GM19467 (cell line): Measurements from ENCODE around the gene CLTCL1.
"Not testable (repeated sequence)": the region's sequence is repeated elsewhere in the genome, so short reads cannot be mapped to it uniquely, and the experiment has no call there.

Experiments
- ATAC-seq: cut with Tn5 transposase; IDR thresholded peaks from one replicate; pipeline ENCODE4 v1.9.1; 2021; ENCODE audit warnings: mild to moderate bottlenecking, moderate library complexity; ENCODE audit not compliant: unreplicated experiment

The CLTCL1 gene

GRCh38 chr22:19291580-19292457 lies at the start of gene CLTCL1:
CLTCL1 (minus strand) TSS chr22:19291719; CDS start chr22:19291641, 78 bp downstream.
- ATAC-seq, result no peak

- no peak for ATAC-seq
Measured at GRCh38 chr22:19337137-19337536, 45.6 kb upstream of the CLTCL1 start.

DNA sequence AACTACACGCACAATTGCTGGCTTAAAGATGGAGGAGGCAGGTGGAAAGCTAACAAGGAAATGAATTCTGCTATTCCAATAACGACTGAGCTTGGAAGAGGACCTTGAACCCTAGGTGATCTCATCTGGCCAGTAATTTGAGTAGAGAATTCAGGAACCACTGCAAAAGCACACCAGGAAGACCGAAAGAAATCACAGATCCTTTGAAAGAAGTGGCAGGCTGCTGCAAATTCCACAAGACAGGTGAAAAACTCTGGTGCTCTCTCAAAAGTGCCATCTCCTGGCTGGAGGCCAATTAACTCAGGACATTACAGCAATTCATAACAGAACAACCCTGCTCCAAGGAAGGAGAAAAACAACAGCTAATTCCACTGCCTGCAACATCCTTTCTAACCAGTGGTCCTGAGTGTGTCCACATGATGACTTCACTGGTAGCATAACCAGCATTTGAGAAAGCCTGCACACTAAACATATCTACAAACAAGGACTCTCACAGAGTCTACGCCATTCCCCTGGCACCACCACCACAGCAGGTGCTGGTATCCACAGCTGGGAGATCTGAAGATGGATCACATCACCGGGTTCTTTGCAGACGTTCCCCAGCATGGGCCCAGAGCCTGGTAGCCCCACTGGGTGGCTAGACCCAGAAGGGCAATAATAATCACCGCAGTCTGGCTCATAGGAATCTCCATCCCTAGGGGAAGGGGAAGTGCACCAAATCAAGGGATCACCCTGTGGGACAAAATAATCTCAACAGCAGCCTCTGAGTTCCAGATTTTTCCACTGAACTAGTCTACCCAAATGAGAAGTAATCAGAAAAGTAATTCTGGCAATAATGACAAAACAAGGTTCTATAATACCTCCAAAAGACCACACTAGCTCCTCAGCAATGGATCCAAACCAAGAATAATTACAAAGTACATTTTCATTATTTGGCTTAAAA lies 44.9 kb upstream of the CLTCL1 start:
- ATAC-seq, result no peak

- ATAC-seq, result no peak
Measured at GRCh38 chr22:19331975-19332374, 40.5 kb upstream of the CLTCL1 start.

GRCh38 chr22:19331474-19331873 lies 40.0 kb upstream of the CLTCL1 start:
- no peak for ATAC-seq

DNA sequence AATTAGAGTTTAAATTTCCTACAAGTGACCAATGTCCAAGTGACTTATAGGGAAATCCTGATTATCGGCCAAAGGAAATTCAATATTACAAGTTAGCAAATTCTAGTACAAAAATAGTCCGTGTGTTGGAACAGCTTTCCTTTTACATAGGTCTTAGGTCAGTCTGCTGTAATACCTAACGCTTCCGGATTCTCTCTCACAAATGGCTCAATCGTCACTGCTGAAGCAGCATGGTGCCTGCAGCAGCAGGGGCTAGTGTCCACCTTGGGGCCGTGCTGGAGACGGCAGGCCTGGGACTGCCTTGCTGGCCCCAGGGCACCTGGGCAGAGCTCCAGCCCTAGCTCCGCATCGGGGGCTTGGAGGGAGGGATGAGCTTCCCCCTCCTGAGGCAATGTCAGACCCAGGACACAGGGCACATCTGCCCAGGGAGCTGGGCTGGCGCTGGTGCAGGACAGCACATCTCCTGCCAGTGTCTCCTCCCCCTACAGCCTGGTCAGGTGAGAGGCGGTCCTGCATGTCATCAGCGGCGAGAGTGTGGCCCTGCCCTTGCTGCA lies 39.4 kb upstream of the CLTCL1 start:
- no peak for ATAC-seq

DNA sequence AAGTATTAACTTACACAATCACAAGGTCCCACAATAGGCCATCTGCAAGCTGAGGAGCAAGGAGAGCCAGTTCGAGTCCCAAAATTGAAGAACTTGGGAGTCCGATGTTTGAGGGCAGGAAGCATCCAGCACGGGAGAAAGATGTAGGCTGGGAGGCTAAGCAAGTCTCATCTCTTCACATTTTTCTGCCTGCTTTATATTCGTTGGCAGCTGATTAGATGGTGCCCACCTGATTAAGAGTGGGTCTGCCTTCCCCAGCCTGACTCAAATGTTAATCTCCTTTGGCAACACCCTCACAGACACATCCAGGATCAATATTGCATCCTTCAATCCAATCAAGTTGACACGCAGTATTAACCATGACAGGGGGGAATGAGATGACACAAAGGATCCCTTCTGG lies 38.7 kb upstream of the CLTCL1 start:
- ATAC-seq, result not testable (repeated sequence)

GRCh38 chr22:19329454-19329853 lies 37.9 kb upstream of the CLTCL1 start:
- ATAC-seq, result no peak

DNA sequence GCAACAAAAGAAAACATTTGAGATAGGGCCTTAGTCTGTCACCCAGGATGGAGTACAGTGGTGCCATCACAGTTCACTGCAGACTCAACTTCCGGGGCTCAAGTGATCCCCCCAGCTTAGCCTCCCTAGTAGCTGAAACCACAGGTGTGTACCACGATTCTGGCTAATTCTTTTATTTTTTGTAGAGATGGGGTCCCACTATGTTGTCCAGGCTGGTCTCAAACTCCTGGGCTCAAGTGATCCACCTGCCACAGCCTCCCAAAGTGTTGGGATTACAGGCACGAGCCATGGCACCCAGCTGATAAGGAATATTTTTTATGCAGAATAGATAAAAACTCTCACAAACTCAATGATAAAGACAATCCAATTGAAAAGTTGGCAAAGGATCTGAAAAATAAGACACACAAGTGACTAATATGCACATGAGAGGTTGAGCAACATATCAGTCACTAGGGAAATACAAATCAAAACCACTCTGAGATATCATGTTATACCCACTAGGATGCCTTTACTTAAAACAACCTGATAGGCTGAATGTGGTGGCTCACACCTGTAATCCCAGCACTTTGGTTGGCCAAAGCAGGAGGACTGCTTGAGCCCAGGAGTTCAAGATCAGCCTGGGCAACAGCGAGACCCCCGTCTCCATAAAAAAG lies 33.9 kb upstream of the CLTCL1 start:
- ATAC-seq, result no peak

DNA sequence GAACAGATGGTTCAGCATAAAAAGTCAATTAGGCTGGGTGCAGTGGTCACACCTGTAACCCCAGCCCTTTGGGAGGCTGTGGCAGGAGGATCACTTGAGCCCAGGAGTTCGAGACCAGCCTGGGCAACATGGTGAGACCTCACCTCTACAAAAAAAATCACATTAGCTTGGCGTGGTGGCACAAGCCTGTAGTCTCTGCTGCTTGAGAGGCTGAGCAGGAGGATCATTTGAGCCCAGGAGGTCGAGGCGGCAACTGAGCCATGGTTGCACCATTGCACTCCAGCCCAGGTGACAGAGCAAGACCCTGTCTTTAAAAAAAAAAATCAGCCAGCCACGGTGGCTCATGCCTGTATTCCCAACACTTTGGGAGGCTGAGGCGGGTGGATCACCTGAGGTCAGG lies 31.9 kb upstream of the CLTCL1 start:
- ATAC-seq, result not testable (repeated sequence)

DNA sequence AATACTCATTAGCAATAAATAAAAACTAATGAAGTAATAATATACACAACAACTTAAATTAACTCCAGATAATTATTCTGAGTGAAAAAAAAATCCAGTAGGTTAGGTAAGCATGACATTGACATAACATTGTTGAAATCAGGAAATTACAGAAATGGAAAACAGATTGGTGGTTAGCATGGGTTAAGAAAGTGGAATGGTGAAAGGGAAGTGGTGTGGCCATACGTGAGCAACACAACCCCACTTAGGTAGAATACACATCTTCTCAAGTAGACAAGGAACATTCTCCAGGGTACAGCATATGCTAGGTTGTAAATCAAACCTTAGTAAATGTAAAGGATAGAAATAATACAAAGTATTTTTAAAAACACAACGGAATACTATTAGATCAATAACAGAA lies 30.2 kb upstream of the CLTCL1 start:
- ATAC-seq, result no peak

GRCh38 chr22:19320136-19320535 lies 28.6 kb upstream of the CLTCL1 start:
- not testable (repeated sequence) for ATAC-seq

DNA sequence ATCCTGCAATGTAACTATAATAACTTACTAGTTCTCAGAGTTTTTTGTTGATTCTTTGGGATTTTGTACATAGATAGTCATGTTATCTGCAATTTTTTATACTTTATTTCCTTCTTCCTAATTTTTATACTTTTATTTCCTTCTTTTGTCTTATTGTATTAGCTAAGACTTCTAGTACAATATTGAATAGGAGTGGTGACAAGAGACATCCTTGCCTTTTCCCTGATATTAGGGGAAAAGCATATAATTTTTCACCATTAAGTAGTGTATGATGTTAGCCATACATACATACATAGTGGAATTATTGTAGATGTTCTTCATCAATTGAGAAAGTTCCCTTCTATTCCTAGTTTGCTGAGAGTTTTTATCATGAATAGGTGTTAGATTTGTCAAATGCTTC lies 27.8 kb upstream of the CLTCL1 start:
- no peak for ATAC-seq

DNA sequence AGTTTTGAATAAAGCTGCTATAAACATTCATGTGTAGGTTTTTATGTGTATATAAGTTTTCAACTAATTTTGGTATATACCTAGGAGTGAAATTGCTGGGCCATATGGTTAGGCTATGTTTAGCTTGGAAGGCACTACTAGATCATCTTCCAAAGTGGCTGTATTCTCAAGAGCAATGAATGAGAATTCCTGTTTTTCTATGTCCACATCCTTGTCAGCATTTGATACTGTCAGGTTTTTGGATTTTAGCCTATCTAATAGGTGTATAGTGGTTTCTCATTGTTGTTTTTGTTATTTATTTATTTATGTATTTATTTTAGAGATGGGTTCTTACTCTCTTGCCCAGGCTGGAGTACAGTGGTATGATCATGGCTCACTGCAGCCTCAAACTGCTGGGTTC lies 26.3 kb upstream of the CLTCL1 start:
- no peak for ATAC-seq

GRCh38 chr22:19307872-19308271 lies 16.4 kb upstream of the CLTCL1 start:
- no peak for ATAC-seq

GRCh38 chr22:19306535-19306934 lies 15.0 kb upstream of the CLTCL1 start:
- not testable (repeated sequence) for ATAC-seq

DNA sequence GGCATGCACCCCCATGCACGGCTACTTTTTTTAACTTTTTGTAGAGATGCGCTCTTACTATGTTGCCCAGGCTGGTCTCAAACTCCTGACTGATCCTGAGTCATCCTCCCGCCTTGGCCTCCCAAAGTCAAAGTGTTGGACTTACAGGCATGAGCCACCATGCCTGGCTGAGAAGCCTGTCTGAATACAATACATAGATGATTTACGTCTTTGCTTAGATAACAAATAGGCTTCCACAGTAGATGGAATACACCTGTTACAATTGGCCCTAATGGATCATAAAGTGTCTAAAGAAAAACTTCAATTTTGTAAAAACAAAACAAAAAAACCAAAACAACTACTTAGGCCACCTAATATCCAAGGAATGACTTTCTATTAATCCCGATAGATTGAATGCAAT lies 13.0 kb upstream of the CLTCL1 start:
- no peak for ATAC-seq

DNA sequence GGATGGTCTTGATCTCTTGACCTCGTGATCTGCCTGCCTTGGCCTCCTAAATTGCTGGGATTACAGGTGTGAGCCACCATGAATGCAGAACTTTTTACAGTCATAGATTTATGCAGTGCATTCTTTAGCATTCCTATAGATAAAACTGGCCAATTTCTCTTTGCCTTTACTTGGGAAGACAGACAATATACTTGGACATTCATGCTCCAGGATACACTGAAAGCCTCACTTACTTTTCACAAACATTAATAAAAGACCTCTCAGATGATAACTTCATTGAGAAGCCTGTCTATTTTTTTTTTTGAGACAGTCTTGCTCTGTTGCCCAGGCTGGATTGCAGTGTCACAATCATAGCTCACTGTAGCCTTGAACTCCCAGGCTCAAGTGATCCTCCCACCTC lies 12.3 kb upstream of the CLTCL1 start:
- ATAC-seq, result no peak

DNA sequence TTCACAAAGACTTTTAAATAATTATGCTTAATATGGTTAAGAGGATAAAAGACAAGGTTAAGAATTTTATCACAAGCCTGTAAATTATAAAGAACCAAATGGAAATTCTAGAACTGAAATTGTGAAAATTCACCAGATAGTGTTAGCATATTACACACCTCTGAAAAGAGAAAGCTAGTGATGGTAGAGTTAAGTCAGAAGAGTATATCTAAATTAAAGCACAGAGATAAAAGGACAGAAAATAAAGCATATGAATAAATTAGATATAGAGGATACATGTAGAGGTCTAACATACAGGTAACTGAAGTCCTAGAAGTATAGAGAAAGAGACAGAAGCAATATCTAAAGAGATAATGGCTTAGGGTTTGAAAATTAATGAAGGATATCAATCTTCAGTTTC lies 4.2 kb upstream of the CLTCL1 start:
- ATAC-seq, result no peak

DNA sequence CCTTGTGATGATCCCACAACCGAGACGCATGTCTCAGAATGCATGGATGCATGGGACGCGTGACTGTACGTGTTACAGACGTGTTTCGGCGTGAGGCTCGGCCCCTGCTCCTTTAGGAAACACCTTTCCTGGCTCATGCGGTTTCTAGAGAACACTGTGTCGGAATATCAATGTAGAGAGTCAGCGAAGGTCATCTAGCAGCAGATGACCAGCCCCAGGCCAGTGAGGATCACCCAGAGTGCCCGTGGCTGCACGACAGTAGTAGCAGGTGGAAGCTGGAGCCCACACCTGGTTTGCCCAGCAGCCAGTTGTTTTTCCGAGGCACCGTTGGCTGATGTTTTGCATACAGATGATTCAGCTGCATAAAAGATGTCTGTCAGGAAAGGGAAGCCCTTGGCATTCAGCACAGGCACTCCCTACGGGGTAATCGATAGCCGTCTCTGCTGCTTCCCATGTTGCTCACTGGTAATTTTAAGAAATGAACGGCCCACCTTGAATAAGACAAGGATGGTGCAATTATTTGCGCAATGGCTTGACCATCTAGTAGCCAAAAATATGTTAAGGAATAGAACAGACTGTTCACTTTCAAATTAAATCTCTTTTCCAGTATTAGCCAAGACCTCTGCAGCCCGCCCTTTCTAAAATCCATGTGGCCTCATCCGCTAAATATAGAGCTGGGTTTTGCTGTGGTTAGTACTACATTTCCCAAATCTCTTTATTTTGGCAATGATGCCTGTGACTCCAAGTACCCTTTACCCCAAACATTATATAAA lies 1.1 kb upstream of the CLTCL1 start:
- no peak for ATAC-seq
